ENCODE results near the gene MEIS2.
"Not testable (repeated sequence)": the region's sequence is repeated elsewhere in the genome, so short reads cannot be mapped to it uniquely, and the experiment has no call there.

MEIS2 gene

GRCh38 chr15:37009288-37009687, 91.1 kb downstream of the MEIS2 start:
- DNase-seq (ENCODE audit: low read depth in 2 of 2), result no peak

GRCh38 chr15:37008205-37008604, 92.1 kb downstream of the MEIS2 start:
- DNase-seq (ENCODE audit: low read depth in 2 of 2), result no peak

GRCh38 chr15:37007301-37007700, 93.0 kb downstream of the MEIS2 start:
- DNase-seq (ENCODE audit: low read depth in 2 of 2), result no peak

GRCh38 chr15:37004981-37005735, 95.2 kb downstream of the MEIS2 start:
- no peak for DNase-seq (ENCODE audit: low read depth in 2 of 2)

GRCh38 chr15:37004373-37004869, 95.9 kb downstream of the MEIS2 start:
- DNase-seq (ENCODE audit: low read depth in 2 of 2), result no peak

GRCh38 chr15:37002041-37002672, 98.2 kb downstream of the MEIS2 start:
- no peak for DNase-seq (ENCODE audit: low read depth in 2 of 2)

- no peak for DNase-seq (ENCODE audit: low read depth in 2 of 2)
Observed at GRCh38 chr15:37001417-37001816, 98.9 kb downstream of the MEIS2 start.

- no peak for DNase-seq (ENCODE audit: low read depth in 2 of 2)
Observed at GRCh38 chr15:36999778-37000177, 100.6 kb downstream of the MEIS2 start.

- DNase-seq (ENCODE audit: low read depth in 2 of 2), result no peak
Observed at GRCh38 chr15:36996538-36997181, 103.7 kb downstream of the MEIS2 start.

GRCh38 chr15:36996121-36996520, 104.2 kb downstream of the MEIS2 start:
- DNase-seq (ENCODE audit: low read depth in 2 of 2), result no peak

- no peak for DNase-seq (ENCODE audit: low read depth in 2 of 2)
Observed at GRCh38 chr15:36994790-36995189, 105.6 kb downstream of the MEIS2 start.

GRCh38 chr15:36992454-36992853, 107.9 kb downstream of the MEIS2 start:
- no peak for DNase-seq (ENCODE audit: low read depth in 2 of 2)

GRCh38 chr15:36988947-36989346, 111.4 kb downstream of the MEIS2 start:
- no peak for DNase-seq (ENCODE audit: low read depth in 2 of 2)

- DNase-seq (ENCODE audit: low read depth in 2 of 2), result no peak
Observed at GRCh38 chr15:36982430-36982829, 117.9 kb downstream of the MEIS2 start.

- DNase-seq (ENCODE audit: low read depth in 2 of 2), result not testable (repeated sequence)
Observed at GRCh38 chr15:36980281-36980680, 120.1 kb downstream of the MEIS2 start.

GRCh38 chr15:36978625-36979024, 121.7 kb downstream of the MEIS2 start:
- no peak for DNase-seq (ENCODE audit: low read depth in 2 of 2)

- no peak for DNase-seq (ENCODE audit: low read depth in 2 of 2)
Observed at GRCh38 chr15:36978126-36978525, 122.2 kb downstream of the MEIS2 start.

GRCh38 chr15:36977659-36978058, 122.7 kb downstream of the MEIS2 start:
- DNase-seq (ENCODE audit: low read depth in 2 of 2), result no peak

GRCh38 chr15:36972704-36973103, 127.6 kb downstream of the MEIS2 start:
- no peak for DNase-seq (ENCODE audit: low read depth in 2 of 2)

- DNase-seq (ENCODE audit: low read depth in 2 of 2), result no peak
Observed at GRCh38 chr15:36970522-36970921, 129.8 kb downstream of the MEIS2 start.

GRCh38 chr15:36967929-36968328, 132.4 kb downstream of the MEIS2 start:
- no peak for DNase-seq (ENCODE audit: low read depth in 2 of 2)

GRCh38 chr15:36966708-36967107, 133.6 kb downstream of the MEIS2 start:
- no peak for DNase-seq (ENCODE audit: low read depth in 2 of 2)

All from stimulated activated CD4-positive, alpha-beta T cell treated with anti-CD3 and anti-CD28 coated beads, Interleukin-1b, Interleukin-23, amount 100 ng/mL, for 4 hours (primary cell).